ENCODE measurements around the gene MYMK. TPM values are rescaled to one million over a fixed set of nuclear protein-coding genes. Genes with fewer than 3 reads are reported as not detected.

Gene MYMK
- total and polyA plus RNA-seq, 2 of the 13 experiments (the other 11 are each of a cell fraction or from before 2014, with no cell fraction given): not detected

DNA sequence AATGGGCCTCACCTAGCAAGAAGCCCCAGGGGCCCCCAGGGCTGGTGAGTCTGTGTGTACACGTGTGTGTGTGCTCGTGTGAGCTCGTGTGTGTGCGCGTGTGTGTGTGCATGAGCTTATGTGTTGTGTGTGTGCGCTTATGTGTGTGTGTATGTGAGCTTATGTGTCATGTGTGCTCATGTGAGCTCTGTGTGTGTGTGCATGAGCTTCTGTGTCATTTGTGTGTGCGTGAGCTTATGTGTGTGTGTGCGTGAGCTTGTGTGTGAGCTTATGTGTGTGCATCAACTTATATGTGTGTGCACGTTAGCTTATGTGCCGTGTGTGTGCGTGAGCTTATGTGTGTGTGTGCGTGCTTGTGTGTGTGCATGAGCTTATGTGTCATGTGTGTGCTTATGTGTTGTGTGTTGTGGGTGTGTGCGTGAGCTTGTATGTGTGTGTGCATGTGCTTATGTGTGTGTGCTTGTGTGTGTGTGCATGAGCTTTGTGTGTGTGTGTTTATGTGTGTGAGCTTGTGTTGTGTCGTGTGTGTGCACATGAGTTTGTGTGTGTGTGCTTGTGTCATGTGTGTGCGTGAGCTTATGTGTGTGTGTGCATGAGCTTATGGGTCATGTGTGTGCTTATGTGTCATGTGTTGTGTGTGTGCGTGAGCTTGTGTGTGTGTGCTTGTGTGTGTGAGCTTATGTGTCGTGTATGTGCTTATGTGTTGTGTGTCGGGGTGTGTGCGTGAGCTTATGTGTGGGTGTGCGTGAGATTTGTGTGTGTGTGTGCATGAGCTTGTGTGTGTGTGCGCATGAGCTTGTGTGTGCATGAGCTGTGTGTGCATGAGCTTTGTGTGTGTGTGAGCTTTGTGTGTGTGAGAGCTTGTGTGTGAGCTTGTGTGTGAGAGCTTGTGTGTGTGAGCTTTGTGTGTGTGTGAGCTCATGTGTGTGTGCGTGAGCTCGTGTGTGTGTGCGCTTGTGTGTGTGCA is 29.1 kb downstream of the MYMK start (continued):
- TF ChIP-seq CREB1 (IDR thresholded peaks at IDR 0.05) (peak; percentile 8; the same call in 1 of the 2 replicates), CREB1 (CRISPR knock-in tag; IDR thresholded peaks at IDR 0.05) (no peak), ZNF317 (CRISPR knock-in tag; IDR thresholded peaks at IDR 0.05) (no peak)

GRCh38 chr9:133494636-133495326 is 30.0 kb downstream of the MYMK start:
- in situ Hi-C loops (cut with HindIII; ENCODE audit: extremely low pct_ligation_motif_present, low pct_unique_long_range_greater_than_20kb): no loop called here
- no TSS peak for BruUV-seq (replicated peaks)
- CTCF ChIA-PET (ENCODE audit: low intra/inter-chr PET ratio, low total read pairs): no interaction called here

More at GRCh38 chr9:133494636-133495326, 30.0 kb downstream of the MYMK start:
- no peaks in the 10 kb centered on the region for H3K36me3 ChIP-seq (replicated peaks in 1 of 2; ENCODE audit: control insufficient read depth in 1 of 2, insufficient read depth in 2 of 2, low read length in 2 of 2)
- WGBS (ENCODE audit: low lambda C conversion rate): 0% methylated on average over 3 of the region's 24 CpGs
- H3K9me3 ChIP-seq (ENCODE audit: low read length): no peaks in the 10 kb centered on the region
- H3K9ac ChIP-seq (ENCODE audit: insufficient read depth, low read depth, low read length): no peak overlapping the region
- H3K4me1 ChIP-seq (ENCODE audit: insufficient read depth, low read length): peaks cover 78% of the 10 kb centered on the region
- no peak overlapping the region for H3K27ac ChIP-seq (ENCODE audit: extremely low read length, insufficient read depth, low read length)
- no peak overlapping the region for H3K4me3 ChIP-seq (replicated peaks in 1 of 3; ENCODE audit: insufficient read depth in 1 of 3, low read depth in 2 of 3, low read length in 3 of 3)
- H3K27me3 ChIP-seq (ENCODE audit: control insufficient read depth in 1 of 2, insufficient read depth in 2 of 2, low read length in 2 of 2): peaks cover 15 to 65% of the 10 kb centered on the region in 2 experiments
- intact Hi-C loops (cut with micrococcal nuclease; ENCODE audit: unreplicated experiment): no loop called here
- no peak for FAIRE-seq
- H4K20me1 ChIP-seq (ENCODE audit: insufficient read depth, low read length): no peaks in the 10 kb centered on the region
- peak; percentile 50; the same call in 1 of the 2 replicates for TF ChIP-seq RXRA (CRISPR knock-in tag; IDR thresholded peaks at IDR 0.05)
- TF ChIP-seq, protein P1, sequence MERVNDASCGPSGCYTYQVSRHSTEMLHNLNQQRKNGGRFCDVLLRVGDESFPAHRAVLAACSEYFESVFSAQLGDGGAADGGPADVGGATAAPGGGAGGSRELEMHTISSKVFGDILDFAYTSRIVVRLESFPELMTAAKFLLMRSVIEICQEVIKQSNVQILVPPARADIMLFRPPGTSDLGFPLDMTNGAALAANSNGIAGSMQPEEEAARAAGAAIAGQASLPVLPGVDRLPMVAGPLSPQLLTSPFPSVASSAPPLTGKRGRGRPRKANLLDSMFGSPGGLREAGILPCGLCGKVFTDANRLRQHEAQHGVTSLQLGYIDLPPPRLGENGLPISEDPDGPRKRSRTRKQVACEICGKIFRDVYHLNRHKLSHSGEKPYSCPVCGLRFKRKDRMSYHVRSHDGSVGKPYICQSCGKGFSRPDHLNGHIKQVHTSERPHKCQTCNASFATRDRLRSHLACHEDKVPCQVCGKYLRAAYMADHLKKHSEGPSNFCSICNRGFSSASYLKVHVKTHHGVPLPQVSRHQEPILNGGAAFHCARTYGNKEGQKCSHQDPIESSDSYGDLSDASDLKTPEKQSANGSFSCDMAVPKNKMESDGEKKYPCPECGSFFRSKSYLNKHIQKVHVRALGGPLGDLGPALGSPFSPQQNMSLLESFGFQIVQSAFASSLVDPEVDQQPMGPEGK (CRISPR knock-in tag; IDR thresholded peaks at IDR 0.05): peak; percentile 75
- TF ChIP-seq RARA (CRISPR knock-in tag; IDR thresholded peaks at IDR 0.05): peak; percentile 84
- no peak for TF ChIP-seq ZNF800 (CRISPR knock-in tag; IDR thresholded peaks at IDR 0.05)
- TF ChIP-seq, protein P2, sequence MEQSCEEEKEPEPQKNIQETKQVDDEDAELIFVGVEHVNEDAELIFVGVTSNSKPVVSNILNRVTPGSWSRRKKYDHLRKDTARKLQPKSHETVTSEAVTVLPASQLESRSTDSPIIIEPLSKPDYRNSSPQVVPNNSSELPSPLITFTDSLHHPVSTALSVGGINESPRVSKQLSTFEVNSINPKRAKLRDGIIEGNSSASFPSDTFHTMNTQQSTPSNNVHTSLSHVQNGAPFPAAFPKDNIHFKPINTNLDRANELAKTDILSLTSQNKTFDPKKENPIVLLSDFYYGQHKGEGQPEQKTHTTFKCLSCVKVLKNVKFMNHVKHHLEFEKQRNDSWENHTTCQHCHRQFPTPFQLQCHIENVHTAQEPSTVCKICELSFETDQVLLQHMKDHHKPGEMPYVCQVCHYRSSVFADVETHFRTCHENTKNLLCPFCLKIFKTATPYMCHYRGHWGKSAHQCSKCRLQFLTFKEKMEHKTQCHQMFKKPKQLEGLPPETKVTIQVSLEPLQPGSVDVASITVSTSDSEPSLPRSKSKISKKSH (CRISPR knock-in tag; IDR thresholded peaks at IDR 0.05; ENCODE audit: borderline replicate concordance): no peak
- peak; percentile 22; the same call in 1 of the 2 replicates for TF ChIP-seq BCL6 (CRISPR knock-in tag; IDR thresholded peaks at IDR 0.05)
- H2AFZ ChIP-seq (ENCODE audit: low read length): no peak overlapping the region
- peak; percentile 16 for DNase-seq (ENCODE audit: low spot score)
- POLR2A ChIA-PET: interaction anchor here (1.3 kb wide), 1 partner anchor 147 kb away, joined by 3 read pairs; the partner anchor contains the start of genes MED22 and RPL7A
- ATAC-seq: no peak
- H3K79me2 ChIP-seq (ENCODE audit: insufficient read depth, low read length): no peaks in the 10 kb centered on the region
- no peak overlapping the region; the same call in 1 of the 2 replicates for H3K4me2 ChIP-seq (ENCODE audit: low read depth, low read length)
